GM12878 (cell line): Measurements from ENCODE around the gene ERCC3. TPM values are rescaled to one million over a fixed set of nuclear protein-coding genes. Genes with fewer than 3 reads are reported as not detected.

Experiments
- ATAC-seq: fragments of 200-7000 bp; cut with Tn5 transposase; 3 replicates; pipeline ENCODE4 v1.9.1; 2020; ENCODE audit warnings: mild to moderate bottlenecking, moderate library complexity
- BruUV-seq: library from RNA; stranded (reverse); fragments of 400-500 nt; replicated peaks from 2 replicates; lab custom pipeline; 2021; lab: Mats Ljungman, UMichigan
- CTCF ChIA-PET: fragments of 300-600 bp; sonication (Branson Sonifier 250); formaldehyde crosslinking; extraction: SDS; loops from one replicate; lab custom pipeline; 2021; ENCODE audit warnings: inconsistent platforms; lab: Yijun Ruan, JAX
- POLR2A ChIA-PET: fragments of 350-600 bp; formaldehyde crosslinking; extraction: SDS; loops from one replicate; lab custom pipeline; 2021; ENCODE audit warnings: inconsistent platforms; lab: Charles Lee
- RAD21 ChIA-PET: fragments of 300-600 bp; sonication (Branson Sonifier 250); formaldehyde crosslinking; loops from one replicate; lab custom pipeline; 2023; ENCODE audit warnings: antibody characterized with exemption; ENCODE audit not compliant: unreplicated experiment; lab: Charles Lee
- SMC1A ChIA-PET: fragments of 300-600 bp; sonication (Branson Sonifier 250); formaldehyde crosslinking; loops from one replicate; lab custom pipeline; 2023; ENCODE audit not compliant: unreplicated experiment, uncharacterized antibody; lab: Charles Lee
- DNase-seq: peaks from one replicate; pipeline ENCODE4 v3.0.0-alpha.2; 2011; ENCODE audit warnings: low read depth, low spot score
- FAIRE-seq: peaks from 3 replicates; lab custom pipeline; 2011; peaks lifted over from hg19 to GRCh38; lab: Jason Lieb, UNC
- H2AFZ ChIP-seq: 2 replicates; pipeline ENCODE4 v1.6.0; 2011; ENCODE audit warnings: low read depth, low read length, control low read depth; ENCODE audit not compliant: control insufficient read depth
- H3K27ac ChIP-seq: 2 replicates; pipeline ENCODE4 v1.5.1; 2011; ENCODE audit warnings: control low read depth; ENCODE audit not compliant: control insufficient read depth, insufficient read depth
- H3K27me3 ChIP-seq, 2 experiments: replicated peaks in 1 of 2; 2 replicates each; pipeline versions ENCODE4 v1.6.0 to v1.6.1; 2011; ENCODE audit warnings: low read length in 1 of 2; ENCODE audit not compliant: control insufficient read depth in 2 of 2, insufficient read depth in 2 of 2
- H3K36me3 ChIP-seq, 2 experiments: 2 replicates each; pipeline ENCODE4 v1.5.1; 2011; ENCODE audit warnings: low read length in 1 of 2; ENCODE audit not compliant: control insufficient read depth in 2 of 2, insufficient read depth in 2 of 2
- H3K4me1 ChIP-seq: 2 replicates; pipeline ENCODE4 v1.6.1; 2011; ENCODE audit warnings: mild to moderate bottlenecking, low read length, moderate library complexity, mixed read lengths; ENCODE audit not compliant: control insufficient read depth, insufficient read depth
- H3K4me2 ChIP-seq: 2 replicates; pipeline ENCODE4 v1.6.0; 2011; ENCODE audit warnings: control low read depth; ENCODE audit not compliant: control insufficient read depth, insufficient read depth
- H3K4me3 ChIP-seq: fragments of 200-600 bp; sonication (generic); 2 replicates; pipeline ENCODE4 v1.5.1; 2016
- H3K79me2 ChIP-seq: 2 replicates; pipeline ENCODE4 v1.6.0; 2011; ENCODE audit warnings: low read length; ENCODE audit not compliant: control insufficient read depth, insufficient read depth
- H3K9ac ChIP-seq: 2 replicates; pipeline ENCODE4 v1.8.0; 2011; ENCODE audit warnings: low read length, control low read depth, mixed read lengths; ENCODE audit not compliant: control insufficient read depth, insufficient read depth
- H3K9me3 ChIP-seq: replicated peaks from 3 replicates; pipeline ENCODE4 v1.5.1; 2011; ENCODE audit warnings: mild to moderate bottlenecking, low read length; ENCODE audit not compliant: control insufficient read depth, insufficient read depth
- H4K20me1 ChIP-seq: 2 replicates; pipeline ENCODE4 v1.6.0; 2011; ENCODE audit not compliant: control insufficient read depth, insufficient read depth
- ETV6 ChIP-seq, 2 experiments: fragments of 450-650 bp in 1 of 2; IDR thresholded peaks in 1 of 2; conservative IDR thresholded peaks in 1 of 2; 2 replicates each; pipeline ENCODE4 v1.6.1; 2014; ENCODE audit warnings: antibody characterized with exemption in 1 of 2, borderline replicate concordance in 1 of 2, low read depth in 1 of 2, mild to moderate bottlenecking in 1 of 2, moderate library complexity in 1 of 2
- IRF5 ChIP-seq: fragments of 450-650 bp; IDR thresholded peaks from 2 replicates; pipeline ENCODE4 v1.6.1; 2017; ENCODE audit warnings: borderline replicate concordance
- JUNB ChIP-seq: IDR thresholded peaks from 2 replicates; pipeline ENCODE4 v1.6.1; 2016; ENCODE audit warnings: antibody characterized with exemption, mild to moderate bottlenecking
- KDM1A ChIP-seq: fragments of 200-600 bp; sonication (generic); IDR thresholded peaks from 2 replicates; pipeline ENCODE4 v1.6.1; 2016; ENCODE audit warnings: borderline replicate concordance
- NR2F1 ChIP-seq: fragments of 450-650 bp; conservative IDR thresholded peaks from 2 replicates; pipeline ENCODE4 v1.6.1; 2017; ENCODE audit warnings: mild to moderate bottlenecking
- PML ChIP-seq: IDR thresholded peaks from 2 replicates; pipeline ENCODE4 v1.6.1; 2012; ENCODE audit warnings: low read length, inconsistent platforms
- STAT3 ChIP-seq: IDR thresholded peaks from 2 replicates; pipeline ENCODE4 v1.6.1; 2011; ENCODE audit warnings: low read depth, low read length, improper control_type of control experiment
- TARDBP ChIP-seq: IDR thresholded peaks from 2 replicates; pipeline ENCODE4 v1.6.1; 2016; ENCODE audit warnings: borderline replicate concordance
- ZZZ3 ChIP-seq: IDR thresholded peaks from 2 replicates; pipeline ENCODE4 v1.6.1; 2011; ENCODE audit warnings: low read depth; ENCODE audit not compliant: control insufficient read depth, insufficient read length
- WGBS: methylation state at CpG from one replicate; pipeline ENCODE4 v1.1.6; 2016; ENCODE audit warnings: low lambda C conversion rate; ENCODE audit not compliant: insufficient replicate concordance, insufficient coverage; ENCODE audit errors: missing lambda C conversion rate; 5-methylcytosine and 5-hydroxymethylcytosine counted together
- in situ Hi-C: fragments of 300-500 bp; cut with MboI; formaldehyde crosslinking; loops from 9 replicates; pipeline ENCODE4 v1.14.3; 2018; ENCODE audit warnings: mixed read lengths
- intact Hi-C: fragments of 100-400 bp; cut with micrococcal nuclease; formaldehyde crosslinking; loops from one replicate; pipeline ENCODE4 v1.14.2; 2022; ENCODE audit not compliant: unreplicated experiment
- polyA plus RNA-seq, 11 experiments: library from polyadenylated mRNA; depleted of rRNA in 4 of 11; unstranded in 6 of 11; stranded (reverse) in 5 of 11; fragments of >200 nt; fragmentation: Nextera tagmentation in 4 of 11; fragmentation: Illumina TruSeq in 1 of 11; extraction: Ambion mirVana in 4 of 11; extraction: Trizol in 1 of 11; gene quantifications; 1 replicate in 1 of 11; 2 replicates in 10 of 11; pipeline versions ENCODE4 v1.2.1 to v1.2.3, GENCODE V29; 2011 to 2016; ENCODE audit warnings: inconsistent platforms in 2 of 11, missing spikeins in 2 of 11, low read depth in 1 of 11
- total RNA-seq, 4 experiments: library from RNA; depleted of rRNA in 3 of 4; stranded (reverse); fragments of >200 nt in 3 of 4; fragmentation: Illumina TruSeq in 1 of 4; extraction: Trizol in 1 of 4; gene quantifications; 2 replicates each; pipeline versions ENCODE4 v1.2.1 to v1.2.3, GENCODE V29; 2013 to 2021

Gene ERCC3
- total and polyA plus RNA-seq, 10 of the 15 experiments (the other 5 are each of a cell fraction or from before 2014, with no cell fraction given) = 17.1 to 64.8 (median 42.8) TPM

GRCh38 chr2:127320586-127321275 lies 26.8 kb upstream of the ERCC3 start:
- no peak overlapping the region for H3K4me3 ChIP-seq
- H4K20me1 ChIP-seq = no peaks in the 10 kb centered on the region
- SMC1A ChIA-PET = no interaction called here
- POLR2A ChIA-PET = no interaction called here
- no peak overlapping the region for H3K4me2 ChIP-seq
- H2AFZ ChIP-seq = no peak overlapping the region
- FAIRE-seq = no peak
- RAD21 ChIA-PET = no interaction called here
- BruUV-seq = no TSS peak
- in situ Hi-C loops (no loop called here), intact Hi-C loops (no loop called here)
- H3K36me3 ChIP-seq = peaks cover 5 to 26% of the 10 kb centered on the region in 2 experiments
- no peak for ATAC-seq
- H3K27ac ChIP-seq = no peak overlapping the region
- no peaks in the 10 kb centered on the region for H3K79me2 ChIP-seq
- H3K9me3 ChIP-seq = peaks cover 3% of the 10 kb centered on the region; the same call in 2 of the 3 replicates
- CTCF ChIA-PET = interaction anchor here (1.2 kb wide), 1 partner anchor 158 kb away, joined by 4 read pairs; no protein-coding TSS in a partner anchor
- H3K27me3 ChIP-seq = no peaks in the 10 kb centered on the region
- TF ChIP-seq STAT3 (no peak), JUNB (no peak), ZZZ3 (no peak), PML (no peak), TARDBP (no peak), KDM1A (no peak), ETV6 (conservative IDR thresholded peaks at IDR 0.05 in 1 of 2, IDR thresholded peaks at IDR 0.05 in 1 of 2; ENCODE audit: borderline replicate concordance in 1 of 2, low read depth in 1 of 2) (no peak), IRF5 (no peak), NR2F1 (no peak)
- no peaks in the 10 kb centered on the region for H3K4me1 ChIP-seq
- no peak overlapping the region for H3K9ac ChIP-seq
- WGBS = 95% methylated on average over 1 of the region's 1 CpG
- DNase-seq = no peak
